IgD-negative memory B cell (primary cell): Measurements from ENCODE around the gene NHS. TPM values are rescaled to one million over a fixed set of nuclear protein-coding genes. Genes with fewer than 3 reads are reported as not detected.
"Not testable (repeated sequence)": the region's sequence is repeated elsewhere in the genome, so short reads cannot be mapped to it uniquely, and the experiment has no call there.

Experiments
- H3K27ac Mint-ChIP-seq, 3 donors: one replicate each; pipeline ENCODE4 v1.8.0; 2020 to 2022; ENCODE audit warnings: mild to moderate bottlenecking in 3 of 3, mixed read lengths in 3 of 3, moderate library complexity in 1 of 3
- H3K27me3 Mint-ChIP-seq: one replicate; pipeline ENCODE4 v1.8.0; 2021; ENCODE audit warnings: mixed read lengths
- H3K36me3 Mint-ChIP-seq: one replicate; pipeline ENCODE4 v1.8.0; 2020; ENCODE audit warnings: mild to moderate bottlenecking, mixed read lengths
- H3K4me1 Mint-ChIP-seq, 3 donors: one replicate each; pipeline ENCODE4 v1.8.0; 2020 to 2022; ENCODE audit warnings: mixed read lengths in 3 of 3, mild to moderate bottlenecking in 1 of 3
- H3K4me3 Mint-ChIP-seq, 4 donors: one replicate each; pipeline ENCODE4 v1.8.0; 2020 to 2022; ENCODE audit warnings: mild to moderate bottlenecking in 4 of 4, mixed read lengths in 4 of 4, moderate library complexity in 3 of 4
- H3K9me3 Mint-ChIP-seq, 3 donors: one replicate each; pipeline ENCODE4 v1.8.0; 2020 to 2021; ENCODE audit warnings: mixed read lengths in 3 of 3, mild to moderate bottlenecking in 1 of 3
- polyA plus RNA-seq: library from polyadenylated mRNA; unstranded; fragments of 300-500 nt; fragmentation: Illumina TruSeq; gene quantifications from one replicate; pipeline ENCODE4 v1.2.3, GENCODE V29; 2021

NHS gene
- polyA plus RNA-seq, 1 donor from 2014 or later: not detected

DNA sequence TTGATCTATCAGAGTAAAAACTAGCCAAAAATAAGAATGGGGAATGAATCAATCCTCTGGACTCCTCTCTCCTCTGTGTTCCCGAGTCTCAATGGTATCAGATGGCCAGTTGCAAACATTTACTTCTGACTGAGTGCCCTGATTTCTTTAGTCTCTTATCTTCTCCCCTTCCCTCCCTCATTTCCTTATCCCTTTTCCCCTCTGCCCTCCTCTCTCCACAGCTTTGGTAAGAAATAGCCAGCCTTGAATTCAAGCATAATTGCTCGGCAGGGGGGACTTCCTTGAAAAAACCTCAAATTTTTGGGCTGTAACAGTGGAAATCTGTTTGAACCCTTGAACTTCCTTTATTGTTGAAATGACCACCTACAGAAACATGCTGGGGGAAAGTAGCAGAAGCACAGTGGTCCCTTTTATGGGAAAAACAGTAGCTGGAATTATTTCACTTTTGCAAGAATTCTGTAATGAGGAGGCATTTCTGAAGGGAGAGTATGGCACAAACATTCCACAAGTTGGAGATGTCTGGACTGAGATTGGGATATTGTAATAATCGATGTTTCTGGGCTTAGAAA is 40.3 kb downstream of the NHS start:
- no peaks in the 10 kb centered on the region for H3K4me1 Mint-ChIP-seq
- no peak overlapping the region for H3K27ac Mint-ChIP-seq
- no peaks in the 10 kb centered on the region for H3K9me3 Mint-ChIP-seq
- peaks cover 10% of the 10 kb centered on the region for H3K27me3 Mint-ChIP-seq
- H3K4me3 Mint-ChIP-seq: no peak overlapping the region
- no peaks in the 10 kb centered on the region for H3K36me3 Mint-ChIP-seq

GRCh38 chrX:17417372-17417771 is 42.4 kb downstream of the NHS start:
- Mint-ChIP-seq H3K4me3 (no peak overlapping the region), H3K4me1 (no peaks in the 10 kb centered on the region), H3K36me3 (no peaks in the 10 kb centered on the region), H3K27ac (no peak overlapping the region), H3K9me3 (no peaks in the 10 kb centered on the region), H3K27me3 (peaks cover 8% of the 10 kb centered on the region)

DNA sequence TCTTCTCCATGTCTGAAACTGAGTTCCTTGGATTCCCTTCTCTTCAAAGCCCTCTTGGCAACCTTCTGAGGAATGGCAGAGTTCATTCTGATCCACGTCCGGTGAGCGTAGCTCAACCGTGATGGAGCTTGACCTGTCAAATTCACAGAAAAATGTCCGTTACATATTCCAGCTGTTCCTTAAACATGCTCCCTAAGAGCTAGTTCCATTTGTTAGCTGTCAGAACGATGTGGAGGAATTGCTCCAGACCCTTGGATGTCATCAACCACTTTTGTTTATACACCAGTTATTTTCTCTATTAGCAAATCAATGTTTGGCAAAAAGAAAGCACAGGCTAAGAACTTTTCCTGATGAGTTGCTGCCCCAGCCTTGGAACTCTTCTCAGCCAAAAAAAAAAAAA is 50.1 kb downstream of the NHS start:
- Mint-ChIP-seq H3K27ac (peak overlapping the region in 1 of 3 donors; percentile 59), H3K36me3 (no peaks in the 10 kb centered on the region), H3K4me3 (no peak overlapping the region), H3K27me3 (no peaks in the 10 kb centered on the region), H3K4me1 (no peaks in the 10 kb centered on the region), H3K9me3 (no peaks in the 10 kb centered on the region)

DNA sequence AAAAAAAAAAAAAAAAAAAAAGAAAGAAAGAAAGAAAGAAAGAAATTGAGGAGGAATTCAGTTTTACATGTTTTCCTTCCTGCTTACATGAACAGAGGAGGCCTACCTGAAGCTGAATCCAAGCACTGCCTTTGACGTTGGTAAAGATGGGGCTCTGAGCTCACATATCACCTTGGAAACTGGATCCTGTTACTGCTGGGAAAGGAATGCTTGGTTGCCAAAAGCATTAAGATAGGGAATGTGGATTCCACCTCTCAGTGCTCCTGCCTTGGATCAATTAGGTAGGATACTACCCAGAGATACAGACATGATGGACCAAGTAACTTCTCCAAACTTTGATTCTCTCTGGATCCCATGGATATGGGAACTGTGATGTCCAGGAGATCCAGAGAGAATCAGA is 50.6 kb downstream of the NHS start:
- no peaks in the 10 kb centered on the region for H3K36me3 Mint-ChIP-seq
- no peaks in the 10 kb centered on the region for H3K4me1 Mint-ChIP-seq
- H3K27ac Mint-ChIP-seq: no peak overlapping the region
- H3K9me3 Mint-ChIP-seq: no peaks in the 10 kb centered on the region
- H3K4me3 Mint-ChIP-seq: no peak overlapping the region
- H3K27me3 Mint-ChIP-seq: no peaks in the 10 kb centered on the region

- peaks cover 0 to 4% (median 1%) of the 10 kb centered on the region in 3 donors for H3K9me3 Mint-ChIP-seq
- H3K27me3 Mint-ChIP-seq: peaks cover 5% of the 10 kb centered on the region
- H3K4me1 Mint-ChIP-seq: no peaks in the 10 kb centered on the region
- no peak overlapping the region for H3K27ac Mint-ChIP-seq
- H3K4me3 Mint-ChIP-seq: no peak overlapping the region
- no peaks in the 10 kb centered on the region for H3K36me3 Mint-ChIP-seq
Measured at GRCh38 chrX:17431171-17431570, 56.2 kb downstream of the NHS start.

DNA sequence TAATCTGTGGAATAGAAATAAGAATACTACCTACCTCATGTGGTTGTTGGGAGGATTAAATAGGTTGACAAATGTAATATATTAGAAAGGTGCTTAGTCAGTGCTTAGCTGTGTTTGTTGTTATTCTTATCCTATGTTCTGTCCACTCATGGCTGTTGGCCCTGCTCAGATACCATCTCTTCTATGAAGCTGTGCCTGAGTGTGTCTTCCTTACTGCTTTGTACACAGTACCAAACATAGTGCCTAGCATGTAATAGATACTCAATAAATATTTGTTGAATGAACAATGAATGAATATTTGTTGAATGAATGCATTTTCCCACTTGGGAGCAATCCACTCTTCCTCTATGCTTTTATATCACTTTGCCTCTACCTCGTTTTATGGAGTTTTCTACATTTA is 57.2 kb downstream of the NHS start:
- Mint-ChIP-seq H3K27me3 (peaks cover 5% of the 10 kb centered on the region), H3K27ac (no peak overlapping the region), H3K36me3 (no peaks in the 10 kb centered on the region), H3K4me3 (no peak overlapping the region), H3K4me1 (no peaks in the 10 kb centered on the region), H3K9me3 (peaks cover 0 to 4% (median 1%) of the 10 kb centered on the region in 3 donors)

DNA sequence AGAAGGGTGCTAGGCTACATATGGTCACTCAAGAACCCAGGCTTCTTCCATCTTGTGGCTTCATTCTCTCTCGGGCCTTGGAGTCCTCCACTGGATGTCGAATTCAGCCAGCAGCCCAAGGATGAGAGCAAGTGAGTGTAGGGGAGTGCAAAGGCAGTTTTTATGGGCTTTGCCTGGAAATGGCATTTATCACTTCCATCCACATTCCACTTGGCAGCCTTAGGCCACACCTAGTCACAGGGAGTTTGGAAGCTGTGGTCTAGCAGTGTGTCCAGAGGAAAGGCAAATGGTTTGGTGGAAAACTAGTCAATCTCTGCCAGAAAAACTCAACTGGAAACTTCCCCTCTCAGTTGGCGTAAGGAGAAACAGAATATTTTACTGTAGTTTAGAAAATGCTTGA is 59.0 kb downstream of the NHS start:
- H3K9me3 Mint-ChIP-seq: peaks cover 0 to 4% (median 1%) of the 10 kb centered on the region in 3 donors
- peaks cover 7% of the 10 kb centered on the region for H3K27me3 Mint-ChIP-seq
- no peaks in the 10 kb centered on the region for H3K36me3 Mint-ChIP-seq

DNA sequence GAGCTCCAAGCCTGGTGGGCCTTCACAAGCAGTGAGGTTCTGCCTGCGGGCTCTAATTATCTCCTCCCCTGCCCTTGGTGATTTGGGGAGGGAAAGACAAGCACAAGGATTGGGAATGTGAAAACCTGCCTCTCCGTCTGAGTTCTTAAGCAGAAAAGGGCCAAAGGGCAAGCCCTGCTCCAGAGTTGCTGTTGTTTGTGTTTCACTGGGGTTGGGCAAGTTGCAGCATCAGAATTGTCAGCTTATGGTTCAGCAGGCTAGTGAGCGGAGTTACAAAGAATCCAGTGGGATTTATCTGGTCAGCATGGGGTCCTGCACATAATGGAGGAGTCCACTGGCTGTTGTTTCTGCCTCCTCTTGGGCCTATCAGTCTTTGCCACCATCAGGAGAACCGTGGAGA is 60.5 kb downstream of the NHS start:
- Mint-ChIP-seq H3K4me1 (no peaks in the 10 kb centered on the region), H3K9me3 (peaks cover 0 to 4% (median 1%) of the 10 kb centered on the region in 3 donors), H3K27ac (no peak overlapping the region)

More for the DNA sequence above, 59.0 kb downstream of the NHS start:
- no peak overlapping the region for H3K4me3 Mint-ChIP-seq
- no peaks in the 10 kb centered on the region for H3K4me1 Mint-ChIP-seq
- no peak overlapping the region for H3K27ac Mint-ChIP-seq

GRCh38 chrX:17438221-17438620 is 63.2 kb downstream of the NHS start:
- H3K4me1 Mint-ChIP-seq: no peaks in the 10 kb centered on the region
- H3K27ac Mint-ChIP-seq: no peak overlapping the region
- H3K4me3 Mint-ChIP-seq: no peak overlapping the region
- H3K27me3 Mint-ChIP-seq: peaks cover 4% of the 10 kb centered on the region
- no peaks in the 10 kb centered on the region for H3K36me3 Mint-ChIP-seq
- H3K9me3 Mint-ChIP-seq: no peaks in the 10 kb centered on the region

More for the DNA sequence above, 60.5 kb downstream of the NHS start:
- peaks cover 7% of the 10 kb centered on the region for H3K27me3 Mint-ChIP-seq
- H3K4me3 Mint-ChIP-seq: no peak overlapping the region
- no peaks in the 10 kb centered on the region for H3K36me3 Mint-ChIP-seq

- Mint-ChIP-seq H3K4me3 (no peak overlapping the region), H3K4me1 (no peaks in the 10 kb centered on the region), H3K36me3 (no peaks in the 10 kb centered on the region), H3K27me3 (peaks cover 2% of the 10 kb centered on the region), H3K27ac (no peak overlapping the region), H3K9me3 (no peaks in the 10 kb centered on the region)
Measured at GRCh38 chrX:17440258-17440657, 65.3 kb downstream of the NHS start.

DNA sequence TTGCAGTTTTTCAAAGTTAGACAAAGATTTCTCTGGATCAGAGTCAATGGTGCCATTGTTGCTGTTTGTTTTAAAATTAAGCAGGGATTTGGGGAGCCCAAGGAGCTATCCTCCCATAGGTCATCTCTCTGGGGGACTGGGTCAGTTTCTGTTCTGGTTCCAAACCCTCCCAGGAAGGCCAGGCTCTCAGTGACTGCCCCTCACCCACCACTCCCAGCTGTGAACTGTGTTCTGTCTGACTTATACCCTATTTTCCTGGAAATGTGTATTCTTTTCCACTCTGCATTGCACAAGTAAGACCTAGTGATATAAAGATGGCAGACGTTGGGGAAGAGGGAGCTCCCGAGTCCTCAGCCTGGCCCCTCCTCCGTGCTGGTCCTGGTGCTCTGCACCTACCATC is 65.8 kb downstream of the NHS start:
- no peaks in the 10 kb centered on the region for H3K4me1 Mint-ChIP-seq
- H3K4me3 Mint-ChIP-seq: no peak overlapping the region
- peaks cover 2% of the 10 kb centered on the region for H3K27me3 Mint-ChIP-seq
- H3K27ac Mint-ChIP-seq: no peak overlapping the region
- H3K36me3 Mint-ChIP-seq: no peaks in the 10 kb centered on the region
- no peaks in the 10 kb centered on the region for H3K9me3 Mint-ChIP-seq

DNA sequence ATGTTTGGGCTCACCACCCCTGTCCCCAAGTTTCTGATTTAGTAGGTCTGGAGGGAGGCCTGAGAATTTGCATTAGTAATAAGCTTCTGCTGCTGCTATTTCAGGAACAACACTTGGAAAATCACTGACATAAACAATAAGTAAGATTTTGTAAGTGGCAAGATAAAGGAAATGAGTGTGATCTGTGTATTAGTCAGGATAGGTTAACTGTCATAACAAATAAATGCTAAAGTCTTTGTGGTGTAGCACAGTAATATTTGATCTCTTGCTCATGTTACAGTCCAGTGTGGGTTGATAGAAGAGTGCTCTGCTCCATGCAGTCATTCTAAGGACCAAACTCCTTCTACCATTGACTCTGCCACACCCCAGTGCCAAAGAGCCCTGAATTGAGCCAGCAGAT is 67.0 kb downstream of the NHS start:
- H3K36me3 Mint-ChIP-seq: no peaks in the 10 kb centered on the region
- peaks cover 2% of the 10 kb centered on the region for H3K27me3 Mint-ChIP-seq
- no peaks in the 10 kb centered on the region for H3K9me3 Mint-ChIP-seq
- no peak overlapping the region for H3K4me3 Mint-ChIP-seq
- no peaks in the 10 kb centered on the region for H3K4me1 Mint-ChIP-seq
- H3K27ac Mint-ChIP-seq: peak overlapping the region in 1 of 3 donors; percentile 48

DNA sequence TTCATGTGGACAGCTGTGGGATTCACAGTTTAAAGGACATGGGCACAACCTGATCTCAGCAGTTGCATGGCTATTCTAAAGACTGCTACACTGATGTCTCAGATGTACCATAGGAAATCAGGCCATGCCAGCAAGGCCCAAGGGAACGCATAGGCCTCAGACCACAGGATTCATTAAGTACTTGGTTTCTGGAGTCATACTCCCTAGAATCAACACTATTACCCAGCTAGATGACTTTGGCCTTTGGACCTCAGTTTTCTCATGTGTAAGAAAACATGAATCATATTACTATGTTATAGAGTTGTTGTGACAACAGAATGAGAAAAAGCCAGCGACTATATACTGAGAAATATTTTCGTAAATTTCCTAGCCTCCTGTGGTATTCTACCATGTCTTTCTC is 67.9 kb downstream of the NHS start:
- H3K36me3 Mint-ChIP-seq: no peaks in the 10 kb centered on the region
- H3K27me3 Mint-ChIP-seq: peaks cover 1% of the 10 kb centered on the region
- H3K27ac Mint-ChIP-seq: peak overlapping the region in 1 of 3 donors; percentile 43
- no peaks in the 10 kb centered on the region for H3K4me1 Mint-ChIP-seq
- H3K9me3 Mint-ChIP-seq: no peaks in the 10 kb centered on the region
- no peak overlapping the region for H3K4me3 Mint-ChIP-seq

DNA sequence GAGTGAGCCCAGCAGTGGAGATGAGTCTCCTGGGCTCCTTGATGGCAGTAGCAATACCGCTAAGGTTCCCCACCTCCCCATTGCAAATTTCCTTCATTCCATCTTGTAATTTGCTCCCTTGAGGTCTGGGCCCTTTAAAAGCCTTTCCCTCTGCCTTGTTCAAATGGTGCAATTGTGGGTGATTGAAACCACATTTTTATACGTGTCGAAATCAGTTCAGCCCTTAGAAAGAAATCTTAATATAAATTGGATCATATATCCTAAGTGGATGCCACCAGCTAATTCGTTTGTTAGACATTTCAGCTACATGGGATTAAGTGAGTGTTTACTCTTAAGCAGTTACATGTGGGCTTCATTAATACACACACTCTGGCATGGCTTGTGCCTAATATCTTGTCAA is 68.6 kb downstream of the NHS start:
- Mint-ChIP-seq H3K4me3 (no peak overlapping the region), H3K36me3 (no peaks in the 10 kb centered on the region), H3K9me3 (no peaks in the 10 kb centered on the region), H3K27ac (no peak overlapping the region), H3K4me1 (no peaks in the 10 kb centered on the region), H3K27me3 (peaks cover 1% of the 10 kb centered on the region)

GRCh38 chrX:17446269-17446668 is 71.3 kb downstream of the NHS start:
- H3K4me3 Mint-ChIP-seq, H3K27me3 Mint-ChIP-seq: not testable (repeated sequence)

GRCh38 chrX:17448188-17448587 is 73.2 kb downstream of the NHS start:
- Mint-ChIP-seq H3K4me1 (no peaks in the 10 kb centered on the region), H3K27ac (no peak overlapping the region), H3K4me3 (no peak overlapping the region), H3K36me3 (no peaks in the 10 kb centered on the region), H3K9me3 (peaks cover 0 to 4% (median 0%) of the 10 kb centered on the region in 3 donors), H3K27me3 (peaks cover 3% of the 10 kb centered on the region)

More at GRCh38 chrX:17446269-17446668, 71.3 kb downstream of the NHS start:
- H3K4me1 Mint-ChIP-seq, H3K27ac Mint-ChIP-seq, H3K9me3 Mint-ChIP-seq, H3K36me3 Mint-ChIP-seq: not testable (repeated sequence)
